Activated CD8-positive, alpha-beta memory T cell treated with anti-CD3 and anti-CD28 coated beads for 36 hours (primary cell): ENCODE measurements around the gene ZDHHC1. TPM values are rescaled to one million over a fixed set of nuclear protein-coding genes. Genes with fewer than 3 reads are reported as not detected.

ENCODE experiments used
- CTCF ChIA-PET: fragments of 350-600 bp; sonication (Branson Sonifier 250); formaldehyde crosslinking; loops from one replicate; lab custom pipeline; 2021; ENCODE audit warnings: antibody characterized with exemption; lab: Charles Lee
- POLR2A ChIA-PET: fragments of 350-600 bp; sonication (Branson Sonifier 250); formaldehyde crosslinking; loops from one replicate; lab custom pipeline; 2021; ENCODE audit warnings: antibody characterized with exemption; lab: Charles Lee
- total RNA-seq, 2 experiments: library from RNA; stranded (reverse); gene quantifications; one replicate each; pipeline ENCODE4 v1.2.3, GENCODE V29; 2021

ZDHHC1 gene, protein sequence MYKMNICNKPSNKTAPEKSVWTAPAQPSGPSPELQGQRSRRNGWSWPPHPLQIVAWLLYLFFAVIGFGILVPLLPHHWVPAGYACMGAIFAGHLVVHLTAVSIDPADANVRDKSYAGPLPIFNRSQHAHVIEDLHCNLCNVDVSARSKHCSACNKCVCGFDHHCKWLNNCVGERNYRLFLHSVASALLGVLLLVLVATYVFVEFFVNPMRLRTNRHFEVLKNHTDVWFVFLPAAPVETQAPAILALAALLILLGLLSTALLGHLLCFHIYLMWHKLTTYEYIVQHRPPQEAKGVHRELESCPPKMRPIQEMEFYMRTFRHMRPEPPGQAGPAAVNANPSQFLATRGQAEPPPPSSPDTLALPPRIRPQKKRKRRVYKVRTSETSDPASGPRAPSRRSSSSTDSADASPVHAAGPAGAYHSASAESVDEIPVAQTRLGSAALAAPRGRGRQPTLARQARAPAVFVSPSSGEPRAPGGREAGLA
- 1 to 10 TPM; 1.0 to 1.1 TPM for total RNA-seq

DNA sequence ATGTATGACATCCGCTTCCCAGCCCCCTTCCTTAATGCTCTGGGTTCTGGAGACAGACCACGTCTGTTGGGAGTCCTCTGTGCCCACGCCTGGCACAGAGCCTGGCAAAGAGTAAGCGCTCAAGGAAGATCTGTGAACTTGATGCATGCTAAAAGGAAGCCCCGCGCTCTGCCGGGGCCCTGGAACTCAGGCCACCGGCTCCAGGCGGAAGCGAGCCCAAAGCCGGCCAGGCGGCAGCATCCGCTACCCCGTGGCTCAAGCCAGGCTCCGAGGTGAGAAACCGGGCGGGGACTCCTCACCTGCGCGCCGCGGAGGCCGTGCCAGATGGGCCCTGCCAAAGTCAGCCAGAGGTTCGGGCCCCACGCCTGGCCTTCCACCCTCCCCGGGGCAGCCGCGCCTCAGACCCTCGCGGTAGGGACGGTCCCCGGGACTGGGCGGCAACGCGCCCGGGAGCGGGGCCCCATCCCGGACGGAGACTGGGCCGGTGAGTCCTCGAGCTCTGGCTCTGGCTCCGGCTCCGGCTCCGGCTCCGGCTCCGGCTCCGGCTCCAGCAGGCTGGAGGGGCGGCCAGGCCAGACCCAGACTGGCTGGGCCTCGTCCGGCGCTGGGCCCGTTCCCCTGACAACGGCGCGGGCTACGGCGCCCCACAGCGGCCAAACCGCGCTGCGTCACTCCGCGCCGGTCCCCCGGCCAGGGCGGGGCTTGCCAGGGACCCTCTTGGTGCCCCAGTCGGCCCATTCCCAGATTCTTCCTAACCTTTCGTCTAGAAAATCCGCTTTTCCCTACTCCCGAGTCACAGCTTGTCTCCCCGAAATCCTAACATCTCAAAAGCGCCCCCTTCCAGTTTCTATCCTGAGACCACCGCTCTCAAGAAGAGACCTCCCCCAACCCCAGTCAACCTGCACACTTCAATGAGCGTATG, at the start of gene ZDHHC1:
ZDHHC1 (minus strand) TSS at position 606 of the 922 bp plus-strand sequence. CDS start 8,702 bp downstream, outside the sequence.
- POLR2A ChIA-PET = no interaction called here
- CTCF ChIA-PET = interaction anchor here (1.0 to 3.5 kb wide), 7 partner anchors 10 to 171 kb away, joined by 3 to 18 read pairs (median 3); no protein-coding TSS in a partner anchor

GRCh38 chr16:67464565-67464964, 48.3 kb upstream of the ZDHHC1 start:
- POLR2A ChIA-PET = no interaction called here

GRCh38 chr16:67463691-67464090, 47.4 kb upstream of the ZDHHC1 start:
- CTCF ChIA-PET = interaction anchor here (0.7 to 2.2 kb wide), 4 partner anchors 16 to 36 kb away, joined by 3 to 8 read pairs (median 4); partner anchors contain the start of gene ATP6V0D1
- POLR2A ChIA-PET = interaction anchor here (0.6 kb wide), 1 partner anchor 8 kb away, joined by 3 read pairs; no protein-coding TSS in a partner anchor

More at GRCh38 chr16:67464565-67464964, 48.3 kb upstream of the ZDHHC1 start:
- CTCF ChIA-PET = interaction anchor here (0.7 to 2.2 kb wide), 5 partner anchors 17 to 57 kb away, joined by 3 to 8 read pairs (median 4); partner anchors contain the start of gene ATP6V0D1

- ChIA-PET POLR2A (no interaction called here), CTCF (interaction anchor here (1.4 to 2.2 kb wide), 2 partner anchors 16 to 35 kb away, joined by 4 to 8 read pairs; no protein-coding TSS in a partner anchor)
These were observed 46.8 kb upstream of the ZDHHC1 start for GRCh38 chr16:67463059-67463458.

GRCh38 chr16:67462279-67462655, 46.0 kb upstream of the ZDHHC1 start:
- POLR2A ChIA-PET = no interaction called here
- CTCF ChIA-PET = interaction anchor here (0.8 to 1.3 kb wide), 3 partner anchors 12 to 46 kb away, joined by 3 to 5 read pairs (median 3); partner anchors contain the start of gene ZDHHC1

- CTCF ChIA-PET = interaction anchor here (0.7 to 1.3 kb wide), 4 partner anchors 13 to 194 kb away, joined by 3 to 5 read pairs (median 3); partner anchors contain the start of gene ZDHHC1
- POLR2A ChIA-PET = no interaction called here
These were observed 45.5 kb upstream of the ZDHHC1 start for GRCh38 chr16:67461600-67462278.

DNA sequence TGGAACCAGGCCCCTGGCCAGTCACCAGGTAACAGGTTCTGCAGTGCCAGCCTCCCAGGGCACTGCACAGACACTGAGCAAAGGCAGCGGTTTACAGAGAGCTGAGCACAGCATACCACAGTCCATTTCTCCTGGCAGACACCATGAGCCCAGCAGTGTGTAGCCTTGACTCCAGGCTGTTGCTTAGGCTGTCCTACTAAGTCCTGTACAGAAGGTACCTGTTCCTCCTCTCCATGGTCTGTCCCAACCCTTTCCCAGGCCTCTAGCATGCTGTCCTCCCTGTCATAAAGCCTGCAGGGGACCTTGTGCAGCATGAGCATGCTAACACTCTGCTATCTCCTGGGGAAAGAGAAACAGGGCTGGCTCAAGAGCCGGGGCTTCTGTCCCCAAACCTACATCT, 44.7 kb upstream of the ZDHHC1 start:
- ChIA-PET CTCF (interaction anchor here (0.7 to 1.3 kb wide), 2 partner anchors 33 to 193 kb away, joined by 3 to 5 read pairs; no protein-coding TSS in a partner anchor), POLR2A (no interaction called here)

GRCh38 chr16:67460168-67460567, 43.9 kb upstream of the ZDHHC1 start:
- ChIA-PET POLR2A (no interaction called here), CTCF (no interaction called here)

GRCh38 chr16:67459861-67460150, 43.5 kb upstream of the ZDHHC1 start:
- ChIA-PET POLR2A (no interaction called here), CTCF (no interaction called here)

DNA sequence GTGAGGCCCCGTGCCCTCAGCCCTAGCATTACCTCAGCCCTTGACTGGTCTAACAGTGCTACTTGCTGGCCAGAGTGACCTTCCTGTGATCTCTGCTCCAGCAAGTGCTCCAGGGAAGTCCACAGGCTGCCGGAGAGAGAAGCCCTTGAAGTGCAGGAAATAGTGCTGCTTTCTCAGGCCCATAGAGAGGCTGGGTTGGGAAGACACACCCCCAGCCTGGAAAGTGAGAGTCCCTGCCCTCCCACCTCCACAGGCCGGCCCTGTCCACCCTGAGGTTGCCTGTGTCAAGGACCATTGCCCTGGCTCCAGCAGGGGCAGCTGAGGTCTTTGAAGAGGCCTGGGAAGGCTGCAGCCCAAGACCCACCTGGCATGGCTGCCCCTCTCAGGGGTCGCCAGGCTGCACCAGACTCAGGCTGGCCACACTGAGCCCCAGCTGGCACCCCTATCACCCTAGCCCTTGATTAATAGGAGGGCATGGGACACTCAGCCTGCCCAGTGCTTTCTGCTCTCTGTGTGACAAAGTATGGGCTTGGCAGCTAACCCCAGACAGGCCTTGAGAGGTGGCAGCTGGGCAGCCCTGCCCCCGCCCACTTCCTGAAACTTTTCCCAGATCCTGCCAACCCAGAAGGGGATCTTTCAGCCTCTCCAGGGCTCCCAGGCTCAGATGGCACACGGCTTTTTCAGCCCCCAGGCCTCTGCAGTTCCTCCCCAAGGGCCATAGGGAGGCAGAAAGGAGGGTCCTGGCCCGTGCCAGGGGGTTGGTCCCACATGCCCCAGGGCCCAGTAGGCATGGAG, 43.0 kb upstream of the ZDHHC1 start:
- ChIA-PET POLR2A (no interaction called here), CTCF (interaction anchor here (2.8 kb wide), 1 partner anchor 12 kb away, joined by 8 read pairs; no protein-coding TSS in a partner anchor)

DNA sequence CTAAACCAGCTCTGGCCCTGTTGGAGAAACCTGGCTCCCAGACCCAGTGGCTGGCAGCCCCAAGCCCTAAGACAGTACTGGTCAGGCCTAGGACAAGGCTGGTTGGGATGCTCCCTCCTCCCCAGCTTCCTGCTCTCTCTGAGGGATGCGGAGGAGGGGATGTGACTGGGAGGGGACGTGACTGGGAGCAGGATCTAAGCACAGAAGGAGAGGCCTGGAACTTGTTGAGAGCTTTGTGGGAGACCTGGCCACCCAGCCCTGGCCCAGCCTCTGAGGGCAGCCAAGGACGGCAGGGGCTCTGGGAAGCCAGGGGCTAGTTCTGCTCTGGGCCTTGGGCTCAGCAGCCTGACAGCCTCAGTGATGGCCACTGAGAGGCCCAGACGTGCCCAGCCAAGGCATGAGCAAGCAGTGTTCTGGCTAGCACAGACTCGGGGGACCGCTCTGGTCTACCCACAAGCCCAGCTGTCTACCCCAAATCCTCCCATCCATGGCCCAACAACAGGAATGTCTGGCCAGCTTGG, 41.9 kb upstream of the ZDHHC1 start:
- POLR2A ChIA-PET = no interaction called here
- CTCF ChIA-PET = interaction anchor here (1.1 to 2.8 kb wide), 2 partner anchors 10 to 52 kb away, joined by 3 to 8 read pairs; no protein-coding TSS in a partner anchor

GRCh38 chr16:67457611-67458010, 41.3 kb upstream of the ZDHHC1 start:
- CTCF ChIA-PET = interaction anchor here (1.1 to 2.8 kb wide), 2 partner anchors 10 to 53 kb away, joined by 3 to 8 read pairs; no protein-coding TSS in a partner anchor

DNA sequence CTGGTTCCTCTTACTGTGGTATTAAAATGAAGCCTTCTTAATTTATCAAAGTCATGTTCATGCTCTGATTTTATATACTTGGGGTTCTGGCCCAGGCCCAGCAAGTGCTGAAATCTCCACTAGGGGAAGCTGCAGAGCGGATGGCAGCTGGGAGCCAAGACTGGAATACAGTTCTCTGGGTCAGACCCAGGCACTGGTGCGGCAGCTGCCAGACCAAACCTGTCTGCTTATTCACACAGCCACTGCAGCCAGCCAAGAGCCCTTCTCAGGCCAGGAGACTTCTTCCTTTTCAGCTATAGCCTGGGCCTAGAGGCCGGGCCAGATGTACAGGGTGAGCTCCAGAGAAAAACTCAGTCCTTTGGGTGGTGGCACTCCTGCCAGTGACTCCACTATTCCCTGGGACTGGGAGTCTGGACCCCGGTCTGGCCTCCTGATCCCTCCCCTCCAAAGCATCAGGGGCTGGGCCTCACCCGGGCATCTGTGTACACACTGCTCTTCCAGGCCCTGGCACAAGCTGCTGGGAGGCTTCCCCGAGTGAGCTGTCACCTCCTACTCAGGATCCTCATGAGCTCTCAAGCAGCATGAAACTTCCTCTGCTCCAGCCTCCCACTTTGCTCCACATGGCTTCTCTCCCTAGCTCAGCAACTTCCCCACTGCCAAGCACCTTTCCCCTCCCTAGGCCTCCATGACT, 40.3 kb upstream of the ZDHHC1 start:
- POLR2A ChIA-PET = no interaction called here

More at GRCh38 chr16:67457611-67458010, 41.3 kb upstream of the ZDHHC1 start:
- POLR2A ChIA-PET = no interaction called here

DNA sequence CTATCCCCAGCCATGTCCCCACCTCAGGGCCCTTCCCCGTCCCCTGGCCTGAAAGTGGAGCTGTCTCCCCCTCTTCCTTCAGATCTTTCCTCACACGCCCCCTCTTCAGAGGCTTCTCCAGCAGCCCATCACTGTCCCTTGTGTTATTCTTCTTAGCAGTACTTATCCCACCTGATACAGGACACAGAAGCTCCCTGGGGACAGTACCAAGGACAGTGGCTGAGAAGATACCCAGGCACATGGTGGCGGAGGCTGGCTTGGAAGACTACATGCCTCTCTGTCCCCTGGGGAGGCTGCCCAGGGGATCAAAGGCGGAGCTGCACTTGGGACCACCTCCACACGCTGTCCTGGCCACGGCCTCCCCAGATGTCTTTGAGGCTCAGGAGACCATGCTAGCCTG, 38.6 kb upstream of the ZDHHC1 start:
- CTCF ChIA-PET = interaction anchor here (0.9 kb wide), 1 partner anchor 11 kb away, joined by 3 read pairs; no protein-coding TSS in a partner anchor
- POLR2A ChIA-PET = no interaction called here

More for the DNA sequence above, 40.3 kb upstream of the ZDHHC1 start:
- CTCF ChIA-PET = interaction anchor here (0.7 to 2.8 kb wide), 3 partner anchors 9 to 28 kb away, joined by 3 to 8 read pairs (median 5); partner anchors contain the start of gene ATP6V0D1

DNA sequence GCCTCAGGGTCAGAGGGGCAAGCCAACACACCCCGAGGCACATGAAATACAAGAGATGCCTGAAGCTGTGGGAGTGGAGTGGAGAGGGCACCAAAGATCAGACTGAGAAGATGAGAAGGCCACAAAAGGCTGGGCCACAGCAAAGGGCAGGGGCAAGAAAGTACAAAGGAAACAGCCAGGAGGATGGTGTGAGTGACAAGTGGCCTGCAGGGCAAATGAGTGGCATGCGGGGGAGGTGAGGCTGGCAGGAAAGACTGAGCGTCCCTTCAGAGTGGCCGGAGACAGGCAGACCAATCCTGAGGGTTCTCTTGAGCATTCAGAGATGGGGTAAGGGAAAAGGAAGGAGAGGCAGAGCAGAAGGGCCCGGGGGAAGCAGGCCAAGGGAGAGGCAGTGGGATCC, 37.8 kb upstream of the ZDHHC1 start:
- ChIA-PET POLR2A (no interaction called here), CTCF (interaction anchor here (1.6 kb wide), 1 partner anchor 10 kb away, joined by 5 read pairs; no protein-coding TSS in a partner anchor)

- ChIA-PET POLR2A (no interaction called here), CTCF (interaction anchor here (2.7 kb wide), 1 partner anchor 24 kb away, joined by 16 read pairs; no protein-coding TSS in a partner anchor)
These were observed 35.6 kb upstream of the ZDHHC1 start for GRCh38 chr16:67451704-67452435.
